NCI-H1092 treated with DMSO at 0.1 percent for 48 hours (cell line): ENCODE results near the gene PIP.
"Not testable (repeated sequence)": the region's sequence is repeated elsewhere in the genome, so short reads cannot be mapped to it uniquely, and the experiment has no call there.

Experiments used
- DNase-seq: peaks from one replicate; lab custom pipeline; 2025; lab: John Stamatoyannopoulos, UW

Gene PIP

DNA sequence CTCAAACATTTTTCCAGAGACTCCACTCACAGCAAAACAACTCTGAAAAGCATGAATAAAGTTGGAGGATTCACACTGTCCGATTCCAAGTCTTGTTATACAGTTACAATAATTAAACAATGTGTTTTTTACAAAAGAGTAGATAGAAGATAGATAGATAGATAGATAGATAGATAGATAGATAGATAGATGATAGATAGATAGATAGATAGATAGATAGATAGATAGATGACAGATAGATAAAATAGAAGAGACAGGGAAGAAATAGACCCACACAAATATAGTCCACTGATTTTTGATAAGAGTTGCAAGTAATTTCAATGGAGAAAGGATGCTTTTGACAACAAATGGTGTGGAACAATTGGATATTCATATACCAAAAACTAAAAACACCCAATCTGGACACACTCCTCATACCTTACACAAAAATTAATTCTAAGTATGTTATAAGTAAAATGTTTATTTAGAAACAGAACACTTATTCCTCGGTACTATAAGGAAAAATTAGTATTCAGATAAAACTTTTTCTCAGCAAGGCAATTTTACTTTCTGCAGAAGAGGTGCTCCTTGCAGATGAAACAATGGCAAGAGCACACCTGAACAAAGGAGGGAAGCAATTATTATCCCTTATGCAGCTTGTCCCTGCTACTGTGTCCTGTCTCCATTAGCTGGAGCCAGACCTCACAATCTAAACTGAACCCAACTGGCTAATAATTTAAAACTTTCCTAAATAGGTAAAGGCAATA is 45.7 kb downstream of the PIP start:
- no peak for DNase-seq

- not testable (repeated sequence) for DNase-seq
These were observed 48.9 kb downstream of the PIP start for GRCh38 chr7:143180771-143181170.

DNA sequence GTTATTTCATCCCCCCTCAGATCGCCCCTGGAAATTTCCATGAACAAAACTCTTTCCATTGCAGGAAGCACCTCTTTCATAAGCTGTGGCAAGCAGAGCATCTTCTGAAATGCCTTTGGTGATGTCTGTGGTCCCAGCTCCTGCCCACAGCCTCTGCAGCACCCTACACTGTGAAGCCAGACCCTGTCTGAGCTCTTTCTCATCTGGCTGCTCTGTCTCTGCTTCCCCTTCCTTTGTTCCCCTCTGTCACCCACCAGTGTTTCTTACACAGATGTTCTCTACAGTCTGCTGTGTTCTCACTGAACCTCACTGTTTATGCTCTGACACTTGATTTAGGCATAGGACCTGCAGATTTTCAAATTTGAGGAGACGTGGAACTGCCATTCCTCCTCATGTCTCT is 49.5 kb downstream of the PIP start:
- no peak for DNase-seq

- DNase-seq: no peak
These were observed 51.1 kb downstream of the PIP start, which contains the start of gene TAS2R39 for GRCh38 chr7:143183024-143183423. TSS of gene TAS2R39 (plus strand) at chr7:143183419. CDS start at chr7:143183419, 0 bp downstream.

DNA sequence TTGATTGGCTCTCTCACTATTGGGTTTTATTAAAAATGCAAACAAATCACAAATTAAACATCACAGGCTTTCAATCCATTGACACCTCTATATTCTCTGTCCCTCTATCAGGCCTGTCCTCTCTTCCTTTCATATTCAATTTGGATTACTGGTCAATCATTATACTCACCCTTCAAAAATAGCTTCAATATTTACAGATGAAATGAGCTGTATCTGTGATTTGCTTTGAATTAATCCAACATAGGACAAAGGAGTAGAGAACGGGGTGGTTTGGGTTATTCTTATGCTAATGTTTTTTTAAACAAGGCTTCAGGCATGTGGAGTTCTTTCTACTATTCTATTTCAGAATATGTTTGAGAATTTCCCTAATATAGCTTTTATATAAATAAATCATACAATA is 53.7 kb downstream of the PIP start:
- no peak for DNase-seq

- DNase-seq: no peak
These were observed 57.1 kb downstream of the PIP start for GRCh38 chr7:143188994-143189393.
